Adrenal gland (tissue), 12 donors: Measurements from ENCODE around the gene SCYGR3. TPM values are rescaled to one million over a fixed set of nuclear protein-coding genes. Genes with fewer than 3 reads are reported as not detected.

Experiments
- DNase-seq, 7 donors: peaks; one replicate each; pipeline ENCODE4 v3.0.0-alpha.2; 2019 to 2020
- H3K27ac ChIP-seq, 5 donors: fragments of 200-600 bp; sonication (generic) in 4 of 5; 1 replicate in 3 of 5; 2 replicates in 2 of 5; pipeline versions ENCODE4 v1.5.1 to v1.8.0; 2016 to 2020; ENCODE audit warnings: mild to moderate bottlenecking in 1 of 5
- H3K27me3 ChIP-seq: fragments of 200-600 bp; 2 replicates; pipeline ENCODE4 v1.8.0; 2021
- H3K36me3 ChIP-seq, 2 donors: fragments of 200-600 bp; replicated peaks in 1 of 2; 1 replicate in 1 of 2; 2 replicates in 1 of 2; pipeline versions ENCODE4 v1.5.1 to v1.8.0; 2018 to 2022
- H3K4me1 ChIP-seq, 2 donors: fragments of 200-600 bp; replicated peaks in 1 of 2; 1 replicate in 1 of 2; 2 replicates in 1 of 2; pipeline versions ENCODE4 v1.5.1 to v1.8.0; 2018 to 2021
- H3K4me3 ChIP-seq, 4 donors: fragments of 200-600 bp; sonication (generic) in 3 of 4; one replicate each; pipeline ENCODE4 v1.5.1; 2016 to 2018
- H3K9me3 ChIP-seq, 3 donors: fragments of 200-600 bp; sonication (generic) in 1 of 3; replicated peaks in 1 of 3; 1 replicate in 2 of 3; 2 replicates in 1 of 3; pipeline versions ENCODE4 v1.5.1 to v1.8.0; 2016 to 2021
- CTCF ChIP-seq, 6 experiments: fragments of 450-650 bp in 4 of 6; fragments of 200-600 bp in 2 of 6; sonication (generic) in 1 of 6; IDR thresholded peaks; 1 replicate in 5 of 6; 2 replicates in 1 of 6; pipeline versions ENCODE4 v1.5.1 to v1.8.0; 2016 to 2021; ENCODE audit warnings: antibody characterized with exemption in 6 of 6, mild to moderate bottlenecking in 2 of 6, moderate library complexity in 1 of 6
- POLR2A ChIP-seq, 2 donors: fragments of 450-650 bp; IDR thresholded peaks; one replicate each; pipeline ENCODE4 v1.6.1; 2017; ENCODE audit warnings: antibody characterized with exemption in 2 of 2, mild to moderate bottlenecking in 2 of 2, moderate library complexity in 1 of 2
- WGBS, 4 donors: extraction: QIAGEN DNeasy Blood & Tissue Kit in 2 of 4; methylation state at CpG; one replicate each; pipeline versions ENCODE4 v1.1.5 to v1.1.7; 2013 to 2017; 5-methylcytosine and 5-hydroxymethylcytosine counted together
- intact Hi-C, 2 donors: fragments of 100-400 bp; cut with DNase I; formaldehyde crosslinking; loops; one replicate each; pipeline versions ENCODE4 v1.14.1 to v1.15.0; 2022 to 2023
- polyA plus RNA-seq, 3 donors: library from polyadenylated mRNA; stranded (reverse); fragments of 200-250 nt in 2 of 3; fragments of 350-450 nt in 1 of 3; fragmentation: Illumina TruSeq in 1 of 3; extraction: RNeasy Lipid Tissue Mini Kit (QIAGEN cat#74804) in 1 of 3; gene quantifications; one replicate each; pipeline ENCODE4 v1.2.3, GENCODE V29; 2013 to 2014
- total RNA-seq, 9 donors: library from RNA; depleted of rRNA in 4 of 9; stranded (reverse); fragments of >200 nt in 4 of 9; fragments of 120-200 nt in 1 of 9; fragmentation: NEBNext Ultra II Directional in 1 of 9; extraction: Animal tissue kit (Norgen Biotek cat#: 25700) in 1 of 9; gene quantifications; one replicate each; pipeline versions ENCODE4 v1.1.0 to v1.2.4, GENCODE V29; 2013 to 2023
- donor health status: healthy with polysubstance abuse.
- donor health status: Bipolar disorder and iron deficiency.
- donor health status: DM: yes; HTN: yes; CAD: no.
- donor health status: DM: no; HTN: no; CAD: no.
- donor health status: DM: no; HTN: no; CAD: no.
- donor health status: DM: yes; HTN: yes; CAD: no.

The SCYGR3 gene
- total and polyA plus RNA-seq, 12 donors, result not detected

GRCh38 chr2:227655454-227655853, 40.8 kb upstream of the SCYGR3 start:
- intact Hi-C loops, result loop anchor here (5.0 to 10.0 kb wide), 2 partner anchors 109 to 112 kb away; no protein-coding TSS in a partner anchor
- Histone ChIP-seq H3K4me3 (no peak overlapping the region), H3K36me3 (no peaks in the 10 kb centered on the region), H3K27ac (no peak overlapping the region), H3K27me3 (no peaks in the 10 kb centered on the region), H3K9me3 (no peaks in the 10 kb centered on the region), H3K4me1 (peaks cover 0 to 8% of the 10 kb centered on the region in 2 donors)
- TF ChIP-seq CTCF (IDR thresholded peaks at IDR 0.05) (no peak), POLR2A (IDR thresholded peaks at IDR 0.05) (no peak)
- WGBS, 4 donors, result 6 to 26% (median 18%) methylated on average over 1 of the region's 1 CpG
- DNase-seq, result peak; percentile 30 to 76 (median 63)

GRCh38 chr2:227654426-227654825, 39.8 kb upstream of the SCYGR3 start:
- Histone ChIP-seq H3K27ac (no peak overlapping the region), H3K4me1 (peaks cover 0 to 8% of the 10 kb centered on the region in 2 donors), H3K4me3 (no peak overlapping the region), H3K27me3 (no peaks in the 10 kb centered on the region), H3K9me3 (no peaks in the 10 kb centered on the region), H3K36me3 (no peaks in the 10 kb centered on the region)
- TF ChIP-seq CTCF (IDR thresholded peaks at IDR 0.05), result no peak
- no peak for TF ChIP-seq POLR2A (IDR thresholded peaks at IDR 0.05)
- WGBS, 4 donors, result 61 to 83% (median 75%) methylated on average over 1 of the region's 1 CpG
- no peak for DNase-seq
- intact Hi-C loops, result loop anchor here in 1 of 2 donors (10.0 kb wide), 1 partner anchor 110 kb away; no protein-coding TSS in a partner anchor

GRCh38 chr2:227653419-227653818, 38.8 kb upstream of the SCYGR3 start:
- intact Hi-C loops, result loop anchor here in 1 of 2 donors (10.0 kb wide), 1 partner anchor 111 kb away; no protein-coding TSS in a partner anchor
- Histone ChIP-seq H3K4me3 (no peak overlapping the region), H3K4me1 (peaks cover 0 to 8% of the 10 kb centered on the region in 2 donors), H3K9me3 (no peaks in the 10 kb centered on the region), H3K27me3 (no peaks in the 10 kb centered on the region), H3K27ac (peak overlapping the region in 1 of 5 donors; percentile 13), H3K36me3 (no peaks in the 10 kb centered on the region)
- no peak for TF ChIP-seq CTCF (IDR thresholded peaks at IDR 0.05)
- no peak for TF ChIP-seq POLR2A (IDR thresholded peaks at IDR 0.05)
- DNase-seq, result peak in 3 of 7 donors; percentile 23 to 45 (median 34)
- WGBS, 4 donors, result 30 to 51% (median 43%) methylated on average over 4 of the region's 4 CpGs

GRCh38 chr2:227643990-227644551, 29.4 kb upstream of the SCYGR3 start:
- TF ChIP-seq CTCF (IDR thresholded peaks at IDR 0.05), result no peak
- no peaks in the 10 kb centered on the region for H3K9me3 ChIP-seq
- H3K36me3 ChIP-seq, result no peaks in the 10 kb centered on the region
- DNase-seq, result no peak
- H3K27me3 ChIP-seq, result no peaks in the 10 kb centered on the region
- H3K4me3 ChIP-seq, result no peak overlapping the region
- intact Hi-C loops, result no loop called here
- no peaks in the 10 kb centered on the region for H3K4me1 ChIP-seq
- no peak overlapping the region for H3K27ac ChIP-seq
- 87 to 95% (median 91%) methylated on average over 5 of the region's 5 CpGs for WGBS, 4 donors
